ENCODE measurements around the gene SPATA6L. TPM values are rescaled to one million over a fixed set of nuclear protein-coding genes. Genes with fewer than 3 reads are reported as not detected.

SPATA6L gene
- total RNA-seq, 4 donors from 2014 or later, result 0.51 to 13.6 (median 6.5) TPM

DNA sequence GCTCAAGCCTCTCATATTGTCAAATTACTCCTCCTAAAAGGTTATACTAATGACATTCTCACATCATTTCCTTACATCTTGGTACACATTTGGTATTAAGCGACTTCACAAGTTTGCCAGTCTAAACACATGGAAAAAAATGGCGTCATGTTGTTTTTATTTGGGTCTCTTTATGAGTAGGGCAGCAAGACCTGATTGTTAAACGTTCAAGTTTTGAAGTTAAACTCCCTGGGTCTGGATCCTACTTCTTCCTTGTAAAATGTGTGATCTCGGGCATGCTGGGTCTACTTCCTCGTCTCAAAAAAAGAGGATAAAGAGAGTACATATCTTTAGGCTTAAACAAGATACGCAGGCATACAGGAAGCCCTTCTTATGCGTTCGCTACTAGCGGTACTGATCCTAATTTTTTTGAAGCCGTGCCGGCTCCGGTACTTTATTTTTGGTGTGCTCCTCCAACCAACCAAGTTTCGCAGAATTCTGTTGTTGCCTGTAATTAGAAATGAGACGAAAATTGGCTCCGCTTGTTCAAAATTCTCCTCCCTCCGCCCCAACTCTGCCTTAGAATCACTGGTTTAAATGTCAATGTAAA is 12.5 kb upstream of the SPATA6L start:
- no peaks in the 10 kb centered on the region for H3K27me3 ChIP-seq
- intact Hi-C loops (cut with DNase I; ENCODE audit: low total_unique reads), result loop anchor here (10.0 kb wide), 1 partner anchor 66 kb away; the partner anchor contains the start of gene AK3
- H3K4me1 ChIP-seq, result no peaks in the 10 kb centered on the region
- no peaks in the 10 kb centered on the region for H3K9me3 ChIP-seq
- DNase-seq, result peak in 1 of 2 donors; percentile 21
- peak overlapping the region; percentile 94 to 95 for H3K27ac ChIP-seq
- no peaks in the 10 kb centered on the region for H3K36me3 ChIP-seq
- no peak for TF ChIP-seq POLR2A (IDR thresholded peaks at IDR 0.05)
- TF ChIP-seq, protein P1, sequence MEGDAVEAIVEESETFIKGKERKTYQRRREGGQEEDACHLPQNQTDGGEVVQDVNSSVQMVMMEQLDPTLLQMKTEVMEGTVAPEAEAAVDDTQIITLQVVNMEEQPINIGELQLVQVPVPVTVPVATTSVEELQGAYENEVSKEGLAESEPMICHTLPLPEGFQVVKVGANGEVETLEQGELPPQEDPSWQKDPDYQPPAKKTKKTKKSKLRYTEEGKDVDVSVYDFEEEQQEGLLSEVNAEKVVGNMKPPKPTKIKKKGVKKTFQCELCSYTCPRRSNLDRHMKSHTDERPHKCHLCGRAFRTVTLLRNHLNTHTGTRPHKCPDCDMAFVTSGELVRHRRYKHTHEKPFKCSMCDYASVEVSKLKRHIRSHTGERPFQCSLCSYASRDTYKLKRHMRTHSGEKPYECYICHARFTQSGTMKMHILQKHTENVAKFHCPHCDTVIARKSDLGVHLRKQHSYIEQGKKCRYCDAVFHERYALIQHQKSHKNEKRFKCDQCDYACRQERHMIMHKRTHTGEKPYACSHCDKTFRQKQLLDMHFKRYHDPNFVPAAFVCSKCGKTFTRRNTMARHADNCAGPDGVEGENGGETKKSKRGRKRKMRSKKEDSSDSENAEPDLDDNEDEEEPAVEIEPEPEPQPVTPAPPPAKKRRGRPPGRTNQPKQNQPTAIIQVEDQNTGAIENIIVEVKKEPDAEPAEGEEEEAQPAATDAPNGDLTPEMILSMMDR (IDR thresholded peaks at IDR 0.05), result no peak
- peak overlapping the region; percentile 74 to 82 for H3K4me3 ChIP-seq

DNA sequence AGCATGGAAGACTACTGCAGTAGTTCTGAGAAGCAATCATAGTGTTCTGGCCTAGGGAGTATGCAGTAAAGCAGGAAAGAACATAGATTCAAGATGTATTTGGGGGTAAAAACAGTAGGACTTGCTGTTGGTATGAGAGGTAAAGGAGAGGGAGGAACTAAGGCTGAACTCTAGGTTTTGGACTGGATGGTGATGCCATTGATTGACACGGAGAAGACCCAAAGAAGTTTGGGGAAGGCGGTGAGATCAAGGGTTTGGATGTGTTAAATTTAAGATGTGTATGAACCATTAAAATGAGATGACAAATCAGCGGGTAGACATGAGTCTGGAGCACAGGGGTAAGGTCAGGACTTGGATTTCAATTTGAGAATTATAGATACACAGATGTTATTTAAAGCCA is 11.1 kb upstream of the SPATA6L start:
- intact Hi-C loops (cut with DNase I; ENCODE audit: low total_unique reads), result loop anchor here (10.0 kb wide), 1 partner anchor 67 kb away; the partner anchor contains the start of gene AK3
- Histone ChIP-seq H3K4me3 (no peak overlapping the region), H3K27ac (peak overlapping the region in 1 of 2 donors; percentile 94), H3K36me3 (no peaks in the 10 kb centered on the region), H3K4me1 (no peaks in the 10 kb centered on the region), H3K27me3 (no peaks in the 10 kb centered on the region), H3K9me3 (no peaks in the 10 kb centered on the region)
- TF ChIP-seq POLR2A (IDR thresholded peaks at IDR 0.05), result no peak
- TF ChIP-seq, protein P1 (IDR thresholded peaks at IDR 0.05), result no peak
- no peak for DNase-seq

DNA sequence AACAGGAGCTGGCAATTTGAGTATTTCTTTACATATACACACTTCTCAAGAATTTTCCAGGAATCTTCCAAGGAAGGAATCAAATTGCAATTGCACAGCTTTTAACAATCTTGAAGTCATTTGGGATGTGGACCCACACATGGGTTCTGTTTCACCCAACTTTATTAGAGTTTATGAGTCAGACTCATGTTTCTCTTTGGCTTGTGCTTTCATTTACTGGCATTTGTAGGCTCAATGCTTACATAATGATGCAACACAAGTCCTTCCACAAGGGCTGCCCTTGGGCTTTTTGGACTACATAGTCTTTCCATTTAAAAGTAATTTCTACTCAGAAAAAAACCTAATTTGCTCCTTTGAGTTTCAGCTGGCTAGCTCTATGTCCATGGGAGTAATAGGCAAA is 8.5 kb upstream of the SPATA6L start:
- Histone ChIP-seq H3K4me1 (no peaks in the 10 kb centered on the region), H3K36me3 (no peaks in the 10 kb centered on the region), H3K27ac (no peak overlapping the region), H3K9me3 (no peaks in the 10 kb centered on the region), H3K4me3 (no peak overlapping the region), H3K27me3 (no peaks in the 10 kb centered on the region)
- TF ChIP-seq, protein P1 (IDR thresholded peaks at IDR 0.05), result no peak
- TF ChIP-seq POLR2A (IDR thresholded peaks at IDR 0.05), result no peak
- DNase-seq, result no peak
- intact Hi-C loops (cut with DNase I; ENCODE audit: low total_unique reads), result loop anchor here (10.0 kb wide), 1 partner anchor 70 kb away; the partner anchor contains the start of gene AK3

DNA sequence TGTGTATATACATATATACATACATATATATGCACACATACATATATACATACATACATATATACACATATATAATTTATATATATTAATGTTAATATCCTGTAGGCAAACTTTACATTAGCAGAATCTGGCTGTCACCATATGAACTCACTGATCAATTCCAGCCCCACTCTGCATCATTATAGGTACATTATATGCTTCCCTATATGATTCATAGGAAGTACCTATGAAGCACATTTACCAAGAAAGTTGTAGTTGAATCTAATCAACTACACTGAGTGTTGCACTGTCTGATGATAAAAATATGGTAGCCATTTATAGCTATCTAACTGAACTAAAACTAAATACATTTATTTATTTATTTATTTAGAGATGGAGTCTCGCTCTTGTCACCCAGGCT is 5.5 kb upstream of the SPATA6L start:
- no peak overlapping the region for H3K27ac ChIP-seq
- intact Hi-C loops (cut with DNase I; ENCODE audit: low total_unique reads), result loop anchor here (10.0 kb wide), 1 partner anchor 73 kb away; the partner anchor contains the start of gene AK3
- H3K4me1 ChIP-seq, result no peaks in the 10 kb centered on the region
- no peaks in the 10 kb centered on the region for H3K9me3 ChIP-seq
- no peaks in the 10 kb centered on the region for H3K27me3 ChIP-seq
- H3K4me3 ChIP-seq, result no peak overlapping the region
- DNase-seq, result no peak
- no peaks in the 10 kb centered on the region for H3K36me3 ChIP-seq
- TF ChIP-seq, protein P1 (IDR thresholded peaks at IDR 0.05), result no peak
- no peak for TF ChIP-seq POLR2A (IDR thresholded peaks at IDR 0.05)

DNA sequence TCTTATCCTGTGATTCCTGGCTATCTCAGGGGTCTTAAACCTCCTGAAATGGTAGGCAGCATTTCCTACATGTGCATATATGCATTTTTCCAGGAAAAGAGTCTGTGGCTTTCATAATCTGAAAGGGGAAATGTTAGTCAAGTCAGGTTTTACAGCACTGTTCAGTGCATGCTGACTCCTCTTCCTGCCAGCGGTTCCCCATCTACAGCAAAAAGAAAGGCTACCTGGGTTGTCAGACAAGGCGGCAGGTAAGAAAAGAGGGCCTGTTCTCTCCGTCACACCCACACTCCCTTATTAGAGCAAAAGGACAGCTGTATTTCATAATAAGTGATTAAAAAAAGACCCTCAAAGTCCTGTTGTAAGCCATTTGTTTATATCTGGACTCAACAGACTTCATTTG is 4.3 kb upstream of the SPATA6L start:
- TF ChIP-seq POLR2A (IDR thresholded peaks at IDR 0.05), result no peak
- TF ChIP-seq, protein P1 (IDR thresholded peaks at IDR 0.05), result no peak
- no peak for DNase-seq
- Histone ChIP-seq H3K27ac (no peak overlapping the region), H3K4me1 (no peaks in the 10 kb centered on the region), H3K36me3 (no peaks in the 10 kb centered on the region), H3K4me3 (no peak overlapping the region), H3K9me3 (no peaks in the 10 kb centered on the region), H3K27me3 (no peaks in the 10 kb centered on the region)
- intact Hi-C loops (cut with DNase I; ENCODE audit: low total_unique reads), result loop anchor here (10.0 kb wide), 1 partner anchor 74 kb away; the partner anchor contains the start of gene AK3
